ENCODE data around the gene GPR157.
"Not testable (repeated sequence)": the region's sequence is repeated elsewhere in the genome, so short reads cannot be mapped to it uniquely, and the experiment has no call there.

GPR157 gene

GRCh38 chr1:9155879-9156278 is 27.0 kb upstream of the GPR157 start:
- Histone ChIP-seq H3K4me2 (no peak overlapping the region), H2AFZ (ENCODE audit: low read depth) (no peak overlapping the region), H3K27ac (no peak overlapping the region), H3K36me3 (ENCODE audit: insufficient read depth) (no peaks in the 10 kb centered on the region), H4K20me1 (ENCODE audit: insufficient read depth) (no peaks in the 10 kb centered on the region), H3K27me3 (ENCODE audit: insufficient read depth, low read depth) (no peaks in the 10 kb centered on the region), H3K4me3 (IDR thresholded peaks at IDR 0.05; ENCODE audit: insufficient read depth, low read depth, low read length) (no peak overlapping the region), H3K9ac (no peak overlapping the region), H3K4me1 (ENCODE audit: low read depth, poor library complexity, severe bottlenecking) (no peaks in the 10 kb centered on the region), H3K79me2 (ENCODE audit: insufficient read depth, low read depth) (no peaks in the 10 kb centered on the region)
- TF ChIP-seq, protein P1, sequence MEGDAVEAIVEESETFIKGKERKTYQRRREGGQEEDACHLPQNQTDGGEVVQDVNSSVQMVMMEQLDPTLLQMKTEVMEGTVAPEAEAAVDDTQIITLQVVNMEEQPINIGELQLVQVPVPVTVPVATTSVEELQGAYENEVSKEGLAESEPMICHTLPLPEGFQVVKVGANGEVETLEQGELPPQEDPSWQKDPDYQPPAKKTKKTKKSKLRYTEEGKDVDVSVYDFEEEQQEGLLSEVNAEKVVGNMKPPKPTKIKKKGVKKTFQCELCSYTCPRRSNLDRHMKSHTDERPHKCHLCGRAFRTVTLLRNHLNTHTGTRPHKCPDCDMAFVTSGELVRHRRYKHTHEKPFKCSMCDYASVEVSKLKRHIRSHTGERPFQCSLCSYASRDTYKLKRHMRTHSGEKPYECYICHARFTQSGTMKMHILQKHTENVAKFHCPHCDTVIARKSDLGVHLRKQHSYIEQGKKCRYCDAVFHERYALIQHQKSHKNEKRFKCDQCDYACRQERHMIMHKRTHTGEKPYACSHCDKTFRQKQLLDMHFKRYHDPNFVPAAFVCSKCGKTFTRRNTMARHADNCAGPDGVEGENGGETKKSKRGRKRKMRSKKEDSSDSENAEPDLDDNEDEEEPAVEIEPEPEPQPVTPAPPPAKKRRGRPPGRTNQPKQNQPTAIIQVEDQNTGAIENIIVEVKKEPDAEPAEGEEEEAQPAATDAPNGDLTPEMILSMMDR (conservative IDR thresholded peaks at IDR 0.05; ENCODE audit: low read depth, low read length), result no peak

GRCh38 chr1:9155405-9155804 is 26.5 kb upstream of the GPR157 start:
- not testable (repeated sequence) for H3K4me1 ChIP-seq (ENCODE audit: low read depth, poor library complexity, severe bottlenecking); H3K4me2 ChIP-seq; H3K79me2 ChIP-seq (ENCODE audit: insufficient read depth, low read depth); H4K20me1 ChIP-seq (ENCODE audit: insufficient read depth); H3K36me3 ChIP-seq (ENCODE audit: insufficient read depth); H3K4me3 ChIP-seq (IDR thresholded peaks at IDR 0.05; ENCODE audit: insufficient read depth, low read depth, low read length); H2AFZ ChIP-seq (ENCODE audit: low read depth); H3K9ac ChIP-seq; H3K27me3 ChIP-seq (ENCODE audit: insufficient read depth, low read depth); H3K27ac ChIP-seq

GRCh38 chr1:9153152-9153551 is 24.2 kb upstream of the GPR157 start:
- TF ChIP-seq, protein P1 (conservative IDR thresholded peaks at IDR 0.05; ENCODE audit: low read depth, low read length), result no peak
- H3K36me3 ChIP-seq (ENCODE audit: insufficient read depth), result no peaks in the 10 kb centered on the region
- no peaks in the 10 kb centered on the region for H3K79me2 ChIP-seq (ENCODE audit: insufficient read depth, low read depth)
- H2AFZ ChIP-seq (ENCODE audit: low read depth), result no peak overlapping the region
- no peak overlapping the region for H3K27ac ChIP-seq
- no peak overlapping the region for H3K4me2 ChIP-seq
- H3K4me3 ChIP-seq (IDR thresholded peaks at IDR 0.05; ENCODE audit: insufficient read depth, low read depth, low read length), result no peak overlapping the region
- no peaks in the 10 kb centered on the region for H3K4me1 ChIP-seq (ENCODE audit: low read depth, poor library complexity, severe bottlenecking)
- no peaks in the 10 kb centered on the region for H3K27me3 ChIP-seq (ENCODE audit: insufficient read depth, low read depth)
- no peak overlapping the region for H3K9ac ChIP-seq
- no peaks in the 10 kb centered on the region for H4K20me1 ChIP-seq (ENCODE audit: insufficient read depth)

- Histone ChIP-seq H3K4me2 (no peak overlapping the region), H3K4me3 (IDR thresholded peaks at IDR 0.05; ENCODE audit: insufficient read depth, low read depth, low read length) (no peak overlapping the region), H3K4me1 (ENCODE audit: low read depth, poor library complexity, severe bottlenecking) (no peaks in the 10 kb centered on the region), H3K9ac (no peak overlapping the region), H4K20me1 (ENCODE audit: insufficient read depth) (no peaks in the 10 kb centered on the region), H3K36me3 (ENCODE audit: insufficient read depth) (no peaks in the 10 kb centered on the region), H3K79me2 (ENCODE audit: insufficient read depth, low read depth) (no peaks in the 10 kb centered on the region), H3K27ac (no peak overlapping the region), H3K27me3 (ENCODE audit: insufficient read depth, low read depth) (no peaks in the 10 kb centered on the region), H2AFZ (ENCODE audit: low read depth) (no peak overlapping the region)
- TF ChIP-seq, protein P1 (conservative IDR thresholded peaks at IDR 0.05; ENCODE audit: low read depth, low read length), result no peak
Measured at GRCh38 chr1:9152535-9152934, 23.6 kb upstream of the GPR157 start.

GRCh38 chr1:9151328-9151860 is 22.5 kb upstream of the GPR157 start:
- H4K20me1 ChIP-seq (ENCODE audit: insufficient read depth), result no peaks in the 10 kb centered on the region
- H3K4me3 ChIP-seq (IDR thresholded peaks at IDR 0.05; ENCODE audit: insufficient read depth, low read depth, low read length), result no peak overlapping the region
- H3K36me3 ChIP-seq (ENCODE audit: insufficient read depth), result no peaks in the 10 kb centered on the region
- H3K4me1 ChIP-seq (ENCODE audit: low read depth, poor library complexity, severe bottlenecking), result no peaks in the 10 kb centered on the region
- no peaks in the 10 kb centered on the region for H3K27me3 ChIP-seq (ENCODE audit: insufficient read depth, low read depth)
- H3K4me2 ChIP-seq, result no peak overlapping the region
- H3K79me2 ChIP-seq (ENCODE audit: insufficient read depth, low read depth), result no peaks in the 10 kb centered on the region
- H3K27ac ChIP-seq, result no peak overlapping the region
- H3K9ac ChIP-seq, result no peak overlapping the region
- no peak overlapping the region for H2AFZ ChIP-seq (ENCODE audit: low read depth)
- TF ChIP-seq, protein P1 (conservative IDR thresholded peaks at IDR 0.05; ENCODE audit: low read depth, low read length), result no peak
